ENCODE results near the gene UTS2B. TPM values are rescaled to one million over a fixed set of nuclear protein-coding genes. Genes with fewer than 3 reads are reported as not detected.

The UTS2B gene
- total RNA-seq, 4 donors from 2014 or later: 0.27 to 3.4 (median 2.2) TPM; not detected in 1

- Histone ChIP-seq H3K4me1 (no peaks in the 10 kb centered on the region), H3K9me3 (no peaks in the 10 kb centered on the region), H3K27me3 (no peaks in the 10 kb centered on the region), H3K4me3 (no peak overlapping the region), H3K36me3 (no peaks in the 10 kb centered on the region), H3K27ac (no peak overlapping the region)
- intact Hi-C loops (cut with DNase I; ENCODE audit: low total_unique reads) (no loop called here), in situ Hi-C loops (cut with MboI; ENCODE audit: low pct_ligation_motif_present in 1 of 4, low pct_unique_long_range_greater_than_20kb in 1 of 4, low sequenced_read_pairs in 3 of 4) (no loop called here)
- no peak for DNase-seq
- TF ChIP-seq POLR2A (IDR thresholded peaks at IDR 0.05) (no peak), POLR2AphosphoS5 (IDR thresholded peaks at IDR 0.05) (no peak), CTCF (IDR thresholded peaks at IDR 0.05) (no peak), EP300 (IDR thresholded peaks at IDR 0.05; ENCODE audit: low read depth) (no peak)
- WGBS, 2 donors (ENCODE audit: low coverage in 1 of 2): 65 to 83% methylated on average over 5 of the region's 5 CpGs
These were observed 37.9 kb downstream of the UTS2B start for GRCh38 chr3:191292243-191293015.

GRCh38 chr3:191290311-191291025, 39.9 kb downstream of the UTS2B start:
- Histone ChIP-seq H3K9me3 (no peaks in the 10 kb centered on the region), H3K4me3 (no peak overlapping the region), H3K27ac (peak overlapping the region in 3 of 4 donors; percentile 40 to 53 (median 51)), H3K36me3 (no peaks in the 10 kb centered on the region), H3K27me3 (no peaks in the 10 kb centered on the region), H3K4me1 (no peaks in the 10 kb centered on the region)
- no peak for DNase-seq
- intact Hi-C loops (cut with DNase I; ENCODE audit: low total_unique reads): no loop called here
- in situ Hi-C loops (cut with MboI; ENCODE audit: low pct_ligation_motif_present in 1 of 4, low pct_unique_long_range_greater_than_20kb in 1 of 4, low sequenced_read_pairs in 3 of 4): no loop called here
- TF ChIP-seq EP300 (IDR thresholded peaks at IDR 0.05; ENCODE audit: low read depth): no peak
- no peak for TF ChIP-seq POLR2A (IDR thresholded peaks at IDR 0.05)
- 60 to 79% methylated on average over 4 of the region's 4 CpGs for WGBS, 2 donors (ENCODE audit: low coverage in 1 of 2)

- H3K36me3 ChIP-seq: no peaks in the 10 kb centered on the region
- in situ Hi-C loops (cut with MboI; ENCODE audit: low pct_ligation_motif_present in 1 of 4, low pct_unique_long_range_greater_than_20kb in 1 of 4, low sequenced_read_pairs in 3 of 4) (no loop called here), intact Hi-C loops (cut with DNase I; ENCODE audit: low total_unique reads) (no loop called here)
- H3K9me3 ChIP-seq: no peaks in the 10 kb centered on the region
- no peak for TF ChIP-seq POLR2A (IDR thresholded peaks at IDR 0.05)
- TF ChIP-seq CTCF (IDR thresholded peaks at IDR 0.05): no peak
- no peak for TF ChIP-seq EP300 (IDR thresholded peaks at IDR 0.05; ENCODE audit: low read depth)
- no peak for TF ChIP-seq POLR2AphosphoS5 (IDR thresholded peaks at IDR 0.05)
- H3K4me1 ChIP-seq: no peaks in the 10 kb centered on the region
- 84 to 89% methylated on average over 2 of the region's 2 CpGs for WGBS, 2 donors (ENCODE audit: low coverage in 1 of 2)
- no peaks in the 10 kb centered on the region for H3K27me3 ChIP-seq
- no peak overlapping the region for H3K4me3 ChIP-seq
- DNase-seq: no peak
- H3K27ac ChIP-seq: no peak overlapping the region
These were observed 46.9 kb downstream of the UTS2B start for GRCh38 chr3:191283400-191283799.

- WGBS, 2 donors (ENCODE audit: low coverage in 1 of 2): 55 to 61% methylated on average over 4 of the region's 4 CpGs
- no peaks in the 10 kb centered on the region for H3K36me3 ChIP-seq
- no peak for DNase-seq
- no peaks in the 10 kb centered on the region for H3K27me3 ChIP-seq
- no peaks in the 10 kb centered on the region for H3K9me3 ChIP-seq
- no peak overlapping the region for H3K27ac ChIP-seq
- in situ Hi-C loops (cut with MboI; ENCODE audit: low pct_ligation_motif_present in 1 of 4, low pct_unique_long_range_greater_than_20kb in 1 of 4, low sequenced_read_pairs in 3 of 4): no loop called here
- no peak for TF ChIP-seq POLR2A (IDR thresholded peaks at IDR 0.05)
- no peak for TF ChIP-seq POLR2AphosphoS5 (IDR thresholded peaks at IDR 0.05)
- TF ChIP-seq EP300 (IDR thresholded peaks at IDR 0.05; ENCODE audit: low read depth): no peak
- TF ChIP-seq CTCF (IDR thresholded peaks at IDR 0.05): no peak
- intact Hi-C loops (cut with DNase I; ENCODE audit: low total_unique reads): no loop called here
- no peak overlapping the region for H3K4me3 ChIP-seq
- no peaks in the 10 kb centered on the region for H3K4me1 ChIP-seq
These were observed 47.8 kb downstream of the UTS2B start for GRCh38 chr3:191282251-191283185.

All from transverse colon (tissue), 4 donors.